Measurements from ENCODE around the gene SELENOH.

Gene SELENOH

GRCh38 chr11:57786436-57786835 is 45.1 kb downstream of the SELENOH start:
- DNase-seq = no peak

- DNase-seq = no peak
These were observed 45.8 kb downstream of the SELENOH start for GRCh38 chr11:57787006-57787604.

GRCh38 chr11:57787920-57788702 is 46.8 kb downstream of the SELENOH start:
- no peak for DNase-seq

- no peak for DNase-seq
These were observed 47.4 kb downstream of the SELENOH start for GRCh38 chr11:57788703-57789088.

- no peak for DNase-seq
These were observed 50.2 kb downstream of the SELENOH start for GRCh38 chr11:57791321-57792059.

- no peak for DNase-seq
These were observed 50.8 kb downstream of the SELENOH start for GRCh38 chr11:57792060-57792541.

GRCh38 chr11:57792870-57793269 is 51.6 kb downstream of the SELENOH start:
- no peak for DNase-seq

All from DMS 273 treated with DMSO at 0.1 percent for 48 hours (cell line).